Activated CD4-positive, alpha-beta T cell treated with anti-CD3 and anti-CD28 coated beads for 4 hours (primary cell): ENCODE data around the gene ANKS1A.
"Not testable (repeated sequence)": the region's sequence is repeated elsewhere in the genome, so short reads cannot be mapped to it uniquely, and the experiment has no call there.

Experiments
- DNase-seq, 2 donors: peaks; one replicate each; pipeline ENCODE4 v3.0.0-alpha.2; 2020

The ANKS1A gene

GRCh38 chr6:34887753-34888513 is 1.1 kb upstream of the ANKS1A start, which contains the start of gene TAF11:
Gene TAF11, minus strand, starts transcription at chr6:34888042. Its CDS starts 85 bp downstream, at chr6:34887957.
- peak; percentile 85 to 87 for DNase-seq

- no peak for DNase-seq
These were observed 570 bp upstream of the ANKS1A start for GRCh38 chr6:34888514-34888856.

DNA sequence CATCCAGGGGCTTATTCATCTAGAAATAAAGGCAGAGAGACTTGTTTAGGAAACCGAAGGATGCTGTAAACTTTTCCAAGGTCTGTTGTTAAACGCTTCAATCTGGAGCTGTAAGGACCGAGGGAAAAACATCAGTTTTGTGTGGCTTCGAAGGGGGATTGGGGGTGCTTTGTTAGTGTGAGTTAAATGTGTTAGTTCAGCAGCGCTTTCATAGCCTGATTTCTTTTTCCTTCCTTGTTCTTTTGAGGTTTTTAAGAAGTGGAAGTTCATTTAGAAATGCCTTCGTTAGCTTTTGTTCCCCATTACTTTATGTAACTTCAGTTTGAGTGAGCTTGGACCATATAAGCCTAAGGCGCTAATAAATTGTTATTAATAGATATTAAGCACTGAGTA is 1.5 kb downstream of the ANKS1A start:
- DNase-seq = no peak

DNA sequence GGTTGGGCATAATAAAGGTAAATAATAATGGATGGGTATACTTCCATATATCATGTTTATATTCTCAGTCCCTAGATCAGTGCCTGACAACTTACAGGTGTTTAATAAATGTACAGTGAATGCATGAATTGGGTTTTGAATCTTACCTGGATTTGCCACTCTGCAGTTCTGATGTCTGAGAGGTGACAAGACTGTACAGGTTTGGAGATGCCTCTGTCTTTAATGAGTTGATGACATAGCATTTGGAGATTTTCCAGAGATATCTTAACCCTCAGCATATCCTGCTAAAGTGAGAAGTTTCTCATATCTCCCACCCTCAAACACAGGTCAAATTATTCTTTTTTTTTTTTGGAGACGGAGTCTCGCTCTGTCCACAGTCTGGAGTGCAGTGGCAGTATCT is 2.2 kb downstream of the ANKS1A start:
- no peak for DNase-seq

DNA sequence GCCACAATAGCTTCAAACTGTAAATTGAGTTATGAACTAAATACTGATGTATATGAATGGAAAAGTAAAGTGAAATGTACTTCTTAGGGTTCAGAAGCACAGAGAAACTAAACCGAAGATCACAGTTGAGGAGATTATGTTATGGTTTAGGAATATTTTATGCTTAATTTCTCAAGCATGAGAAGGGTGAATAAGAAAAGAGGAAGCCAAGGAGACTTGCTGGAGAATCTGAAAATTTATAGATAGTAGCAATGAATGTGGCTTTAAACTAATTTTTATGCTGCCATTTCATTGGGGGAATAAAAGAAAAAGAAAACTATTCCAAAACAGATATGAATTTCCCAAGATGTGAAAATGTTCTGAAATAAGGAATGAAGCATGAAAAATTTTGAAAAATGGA is 5.6 kb downstream of the ANKS1A start:
- DNase-seq = no peak

DNA sequence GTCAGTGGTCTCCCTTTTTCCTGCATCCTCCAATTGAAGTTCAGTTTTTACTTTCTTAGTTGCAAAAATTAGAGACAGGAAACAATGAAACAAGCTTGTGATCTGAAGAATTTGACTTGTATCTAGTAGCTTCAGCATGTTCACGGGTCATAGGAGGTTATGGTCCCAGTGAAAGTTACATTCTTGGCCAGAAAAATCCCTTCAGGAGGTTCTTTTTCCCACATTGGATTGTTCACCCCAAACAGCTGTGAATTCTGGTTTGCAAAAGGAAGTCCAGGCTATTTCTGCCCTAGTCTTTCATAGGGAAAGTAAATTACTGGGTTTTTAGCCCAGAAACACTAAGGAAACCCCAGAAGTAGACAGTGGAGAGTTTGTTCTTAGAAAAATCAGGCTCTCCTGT is 8.1 kb downstream of the ANKS1A start:
- no peak for DNase-seq

- DNase-seq = no peak
These were observed 8.7 kb downstream of the ANKS1A start for GRCh38 chr6:34897716-34898115.

DNA sequence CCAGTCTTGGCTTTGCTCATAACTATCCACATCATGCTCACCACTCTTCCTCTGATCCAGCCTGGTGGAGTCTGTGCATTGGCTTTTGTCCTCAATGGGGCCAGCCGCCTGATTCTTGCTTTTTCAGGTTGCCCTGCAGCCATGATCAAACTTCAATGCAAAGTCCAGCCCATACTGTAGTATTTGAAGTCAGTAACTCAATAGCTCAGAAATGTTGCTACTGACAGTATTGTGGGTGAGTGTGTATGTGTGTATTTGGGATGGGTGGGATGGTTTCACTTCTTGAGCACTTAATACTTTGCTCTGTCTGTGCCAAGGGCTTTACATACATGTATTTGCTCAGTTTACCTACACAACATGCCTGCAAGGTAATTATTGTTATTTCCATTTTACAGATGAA is 10.7 kb downstream of the ANKS1A start:
- not testable (repeated sequence) for DNase-seq

DNA sequence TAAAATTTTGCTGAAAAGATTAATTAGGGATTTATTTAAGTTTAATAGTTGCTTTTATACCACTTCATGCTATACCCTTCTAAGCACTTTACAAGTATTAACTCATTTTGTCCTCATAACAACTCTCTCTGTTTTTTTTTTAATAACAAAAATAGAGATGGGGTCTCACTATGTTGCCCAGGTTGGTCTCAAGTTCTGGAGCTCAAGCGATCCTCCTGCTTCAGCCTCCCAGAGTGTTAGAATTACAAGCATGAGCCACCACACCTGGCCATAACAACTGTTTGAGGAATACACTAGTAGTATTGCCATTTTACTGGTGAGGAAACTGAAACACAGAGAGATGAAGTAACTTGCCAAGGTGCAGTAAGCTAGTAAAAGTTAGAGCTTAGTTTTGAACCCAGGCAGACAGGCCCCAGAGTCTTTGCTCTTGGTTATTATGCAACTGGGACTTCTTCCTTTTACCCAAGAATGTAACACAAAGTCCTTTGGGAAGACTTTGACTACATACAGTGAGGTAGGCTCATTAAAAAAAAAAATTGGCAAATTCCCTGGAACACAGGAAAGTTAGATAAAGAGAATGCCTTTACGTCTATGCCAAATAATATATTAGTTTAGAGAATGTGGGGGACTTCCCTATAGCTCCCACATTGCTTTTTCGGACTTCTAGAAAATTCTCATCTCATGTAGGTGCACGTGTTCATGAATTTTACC is 11.4 kb downstream of the ANKS1A start:
- no peak for DNase-seq

DNA sequence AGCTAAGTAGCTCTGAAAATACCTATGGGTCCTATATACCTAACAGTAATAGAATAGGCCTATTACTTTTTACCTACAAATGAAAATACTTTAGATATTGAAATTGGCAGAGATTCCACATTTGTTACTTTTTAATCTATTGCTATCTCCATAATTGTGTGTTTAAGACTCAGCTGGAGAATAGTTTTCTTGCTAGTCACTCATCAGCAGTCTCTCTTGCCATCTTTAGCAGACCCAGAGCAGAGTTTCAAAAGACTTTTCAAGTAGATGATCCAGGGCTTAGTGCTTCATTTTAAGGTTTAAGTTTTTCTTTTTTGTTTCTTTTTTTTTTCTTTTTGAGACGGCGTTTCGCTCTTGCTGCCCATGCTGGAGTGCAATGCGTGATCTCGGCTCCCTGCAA is 12.9 kb downstream of the ANKS1A start:
- no peak for DNase-seq

DNA sequence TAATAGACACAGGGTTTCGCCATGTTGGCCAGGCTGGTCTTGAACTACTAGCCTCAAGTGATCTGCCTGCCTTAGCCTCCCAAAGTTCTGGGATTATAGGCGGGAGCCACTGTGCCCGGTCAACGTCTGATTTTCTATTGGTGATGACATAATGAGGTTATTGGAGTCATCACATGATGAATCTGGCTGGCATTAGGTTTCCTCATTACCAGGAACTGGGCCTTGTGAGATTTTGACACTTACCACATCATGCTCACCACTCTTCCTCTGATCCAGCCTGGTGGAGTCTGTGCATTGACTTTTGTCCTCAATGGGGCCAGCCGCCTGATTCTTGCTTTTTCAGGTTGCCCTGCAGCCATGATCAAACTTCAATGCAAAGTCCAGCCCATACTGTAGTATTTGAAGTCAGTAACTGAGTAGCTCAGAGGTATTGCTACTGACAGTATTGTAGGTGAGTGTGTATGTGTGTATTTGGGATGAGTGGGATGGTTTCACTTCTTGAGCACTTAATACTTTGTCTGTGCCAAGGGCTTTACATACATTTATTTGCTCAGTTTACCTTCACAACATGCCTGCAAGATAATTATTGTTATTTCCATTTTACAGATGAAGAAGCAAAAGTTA is 16.0 kb downstream of the ANKS1A start:
- no peak for DNase-seq

DNA sequence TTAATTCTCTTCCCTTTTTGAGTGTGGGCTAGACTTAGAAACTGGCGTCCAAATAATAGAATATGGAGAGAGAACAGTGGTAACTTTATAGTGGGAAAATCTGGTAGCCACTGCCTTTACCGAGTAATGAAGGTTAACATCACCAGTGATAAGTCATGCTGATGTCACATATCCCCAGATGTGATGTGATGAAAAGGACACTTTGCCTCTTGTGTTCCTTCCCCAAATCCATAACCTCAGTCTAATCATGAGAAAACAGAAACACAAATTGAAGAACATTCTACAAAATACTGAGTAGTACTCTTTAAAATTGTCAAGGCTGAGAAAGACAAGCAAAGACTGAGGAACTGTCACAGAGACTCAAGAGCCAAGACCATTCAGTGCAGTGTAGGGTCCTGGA is 17.8 kb downstream of the ANKS1A start:
- no peak for DNase-seq

GRCh38 chr6:34908194-34908593 is 19.1 kb downstream of the ANKS1A start:
- DNase-seq = no peak

GRCh38 chr6:34909320-34909883 is 20.3 kb downstream of the ANKS1A start:
- no peak for DNase-seq

- DNase-seq = no peak
These were observed 22.8 kb downstream of the ANKS1A start for GRCh38 chr6:34911822-34912221.

DNA sequence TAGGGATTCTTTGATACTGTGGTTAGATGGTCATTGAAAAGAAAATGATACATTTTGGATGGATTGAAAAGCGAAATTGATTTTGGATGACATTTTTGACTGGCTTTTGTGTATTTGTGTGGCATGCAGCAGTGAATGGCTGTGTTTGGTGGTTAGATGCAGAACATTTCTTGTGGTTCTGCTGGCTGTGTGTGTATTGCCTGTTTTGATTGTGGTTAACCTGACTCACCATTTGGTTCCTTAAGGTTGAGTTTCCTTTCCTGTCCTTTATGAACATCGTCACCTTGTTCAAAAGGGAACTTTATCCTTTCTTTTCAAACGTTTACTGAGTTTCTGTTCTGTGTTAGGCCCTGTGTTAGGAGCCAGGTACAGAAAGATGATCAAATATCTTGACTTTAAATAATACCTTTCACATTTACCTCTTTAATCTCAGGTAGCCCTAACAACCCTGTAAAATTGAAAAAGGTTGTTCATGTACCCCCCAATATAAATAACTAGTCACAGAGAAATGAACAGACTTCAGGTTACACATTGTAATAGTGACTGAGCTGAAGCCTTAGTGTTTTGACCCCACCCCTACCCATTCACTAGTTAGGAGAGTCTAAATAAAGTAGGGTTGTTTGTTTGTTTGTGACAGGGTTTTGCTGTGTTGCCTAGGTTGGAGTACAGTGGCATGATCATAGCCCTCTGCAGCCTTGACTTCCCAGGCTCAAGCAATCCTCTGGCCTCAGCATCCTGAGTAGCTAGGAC is 23.8 kb downstream of the ANKS1A start:
- peak; percentile 30 to 33 for DNase-seq

GRCh38 chr6:34914358-34914757 is 25.3 kb downstream of the ANKS1A start:
- no peak for DNase-seq

DNA sequence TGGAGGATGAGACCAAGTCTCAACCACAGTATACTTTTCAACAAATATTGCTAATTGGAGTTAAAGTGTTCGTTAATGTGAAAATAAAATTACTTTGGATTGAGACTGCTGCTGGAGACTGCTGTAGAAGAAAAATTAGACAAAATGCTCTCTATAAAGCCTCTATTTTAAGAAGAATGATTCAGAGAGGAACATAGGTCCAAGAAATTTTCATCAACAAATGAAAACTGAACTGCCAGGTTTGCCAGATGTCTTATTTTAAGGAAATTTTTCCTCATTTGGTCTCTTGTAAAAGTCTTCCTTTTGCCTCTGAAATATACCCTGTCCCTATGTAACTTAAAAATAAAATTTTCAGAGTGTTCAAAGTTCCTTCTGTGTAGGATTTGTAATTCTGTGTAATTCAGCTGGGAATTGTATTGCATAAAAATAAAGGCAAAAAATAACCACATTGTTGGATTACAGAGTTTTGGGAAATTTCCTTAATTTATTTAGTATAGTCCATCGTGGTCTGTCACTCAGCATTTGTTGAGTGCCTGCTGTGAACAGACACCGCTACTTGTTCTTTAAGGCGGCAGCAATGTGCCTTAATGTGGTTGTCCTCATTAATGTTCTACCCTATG is 27.4 kb downstream of the ANKS1A start:
- no peak for DNase-seq

DNA sequence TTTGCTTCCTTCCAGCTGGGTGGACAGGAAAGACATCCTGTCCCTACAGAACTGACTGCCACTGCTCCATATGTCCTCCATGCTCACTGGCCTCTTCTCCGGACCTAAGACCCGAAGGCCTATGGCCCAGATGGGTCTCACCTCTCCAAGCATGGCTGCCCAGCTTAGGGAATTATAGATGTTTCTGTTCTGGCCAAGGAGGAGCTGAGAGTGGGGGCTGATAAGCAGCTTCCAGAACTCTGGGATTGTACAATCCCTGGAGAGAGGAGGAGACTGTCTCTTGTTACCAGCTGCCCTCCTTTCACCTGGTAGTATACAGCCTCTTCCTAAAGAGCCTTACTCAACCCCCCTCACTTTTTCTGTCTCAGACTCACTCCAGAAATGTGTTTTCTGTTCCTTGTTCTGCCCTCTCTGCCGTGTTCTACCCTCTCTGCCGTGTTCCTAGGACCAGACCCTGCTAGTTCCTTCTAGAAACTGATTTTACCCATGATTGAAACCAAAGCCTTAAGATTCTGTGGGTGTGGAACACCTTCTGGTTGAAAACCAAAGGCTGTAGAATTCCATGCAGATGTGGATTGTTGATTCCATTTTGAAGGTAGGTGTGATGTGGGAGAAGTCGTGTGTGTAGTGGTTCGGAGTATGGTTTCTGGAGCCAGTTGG is 28.7 kb downstream of the ANKS1A start:
- DNase-seq = no peak

- DNase-seq = no peak
These were observed 30.6 kb downstream of the ANKS1A start for GRCh38 chr6:34919651-34920050.

DNA sequence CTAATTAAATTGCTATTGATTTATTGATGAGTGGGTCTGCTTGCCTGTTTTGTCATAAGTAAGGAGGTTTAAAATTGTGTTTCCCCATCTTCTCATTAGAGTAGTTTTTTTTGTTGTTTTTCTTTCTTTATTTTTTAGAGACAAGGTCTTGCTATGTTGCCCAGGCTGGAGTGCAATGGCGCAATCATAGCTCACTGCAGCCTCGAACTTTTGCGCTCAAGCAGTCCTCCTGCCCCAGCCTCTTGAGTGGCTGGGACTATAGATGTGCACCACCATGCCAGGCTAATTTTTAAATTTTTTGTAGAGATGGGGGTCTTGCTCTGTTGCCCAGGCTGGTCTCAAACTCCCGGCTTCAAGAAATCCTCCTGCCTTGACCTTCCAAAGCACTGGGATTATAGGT is 31.0 kb downstream of the ANKS1A start:
- no peak for DNase-seq

DNA sequence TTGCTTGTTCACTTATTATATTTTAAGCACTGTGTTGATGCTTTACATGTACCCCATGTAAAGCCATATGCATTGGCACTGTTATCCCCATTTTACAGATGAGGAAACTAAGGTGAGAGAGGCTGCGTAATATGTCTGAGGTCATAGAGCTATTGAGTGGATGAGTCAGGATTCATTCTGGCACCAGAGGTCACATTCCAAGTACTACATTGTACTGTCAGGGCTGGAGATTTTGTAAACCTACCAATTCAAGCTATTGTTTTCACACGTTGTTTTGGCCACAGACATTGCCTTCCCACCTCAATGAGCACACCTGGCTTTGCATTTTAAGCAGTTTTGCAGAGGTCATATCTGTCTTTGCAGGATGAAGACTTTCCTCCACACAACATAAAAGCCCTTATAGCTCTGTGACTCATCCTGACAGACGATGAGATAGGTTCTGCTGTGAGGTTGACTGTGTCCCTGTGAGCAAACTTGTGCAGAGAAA is 33.2 kb downstream of the ANKS1A start:
- DNase-seq = no peak
